Renal cortex interstitium (tissue), 11 donors: ENCODE measurements around the gene SINHCAF. TPM values are rescaled to one million over a fixed set of nuclear protein-coding genes. Genes with fewer than 3 reads are reported as not detected.

Experiments
- DNase-seq, 11 donors: peaks; one replicate each; pipeline ENCODE4 v3.0.0-alpha.2; 2013; ENCODE audit warnings: low read depth in 9 of 11, low spot score in 4 of 11; ENCODE audit errors: extremely low read depth in 1 of 11
- polyA plus RNA-seq, 3 donors: library from polyadenylated mRNA; unstranded; fragments of 120-200 nt; gene quantifications; one replicate each; pipeline ENCODE4 v1.2.1, GENCODE V29; 2013; ENCODE audit not compliant: insufficient read length in 3 of 3

The SINHCAF gene
- polyA plus RNA-seq, 3 donors, result 247 to 317 (median 279) TPM

DNA sequence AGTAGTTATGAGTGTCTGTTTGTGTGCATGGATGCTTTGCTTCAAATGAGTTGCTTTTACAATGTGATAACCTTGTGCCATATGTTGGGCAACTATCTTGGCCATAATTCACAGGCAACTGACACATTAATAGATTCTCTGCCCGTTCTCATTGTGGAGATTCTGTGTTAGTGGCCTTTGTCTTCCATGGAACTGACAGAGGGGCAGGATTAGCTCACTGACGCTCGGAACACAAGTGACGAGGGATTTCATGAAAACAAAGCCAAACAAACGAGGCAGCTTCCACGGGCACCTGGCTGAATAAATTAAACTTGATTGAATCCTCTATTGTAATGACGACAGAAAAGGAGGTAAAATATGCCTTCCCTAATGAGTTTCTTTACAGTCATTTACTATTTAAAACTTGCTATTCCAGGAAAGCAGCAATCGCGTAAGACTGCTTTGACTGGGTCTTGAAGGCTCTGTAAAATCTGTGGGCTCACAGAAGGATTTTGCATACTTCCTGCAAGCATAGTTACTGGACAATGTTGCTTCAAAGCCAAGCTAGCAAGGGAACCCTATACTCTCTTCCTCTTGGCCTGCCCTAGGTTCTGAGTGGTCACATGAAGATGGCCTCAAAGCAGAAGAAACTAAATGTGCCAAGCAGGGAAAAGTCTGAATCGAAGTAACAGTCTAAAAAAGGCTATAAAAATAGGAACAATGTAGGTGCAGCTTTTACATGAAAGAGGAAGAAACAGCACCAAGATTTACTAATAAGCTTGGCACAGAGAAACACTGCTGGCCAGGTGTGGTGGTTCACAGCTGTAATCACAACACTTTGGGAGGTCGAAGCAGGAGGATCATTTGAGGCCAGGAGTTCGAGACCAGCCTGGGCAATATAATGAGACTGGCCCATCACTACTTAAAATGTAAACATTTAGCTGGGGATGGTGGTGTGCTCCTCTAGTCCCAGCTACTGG, 28.1 kb upstream of the SINHCAF start:
- no peak for DNase-seq

DNA sequence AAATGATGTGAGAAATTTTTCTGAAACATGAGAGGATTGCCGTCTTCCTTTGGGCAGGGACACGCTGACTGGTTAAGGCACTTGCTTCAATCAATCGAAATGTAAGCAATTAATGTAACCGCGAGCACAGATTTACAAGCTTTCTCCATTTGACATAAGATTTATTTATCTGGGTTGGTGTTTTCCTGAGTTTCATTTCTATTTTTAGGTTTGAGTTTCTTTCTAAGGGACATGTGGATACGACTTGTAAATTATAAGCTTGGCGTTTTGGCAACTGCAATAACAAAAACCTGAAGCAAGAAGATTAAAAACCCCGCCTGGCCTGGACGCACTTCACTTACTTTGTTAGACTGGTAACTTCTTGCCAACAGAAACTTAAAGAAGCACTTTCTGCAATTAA, 20.3 kb upstream of the SINHCAF start:
- peak in 1 of 11 donors; percentile 54 for DNase-seq

- DNase-seq, result no peak
These were observed 17.2 kb upstream of the SINHCAF start for GRCh38 chr12:31343139-31343538.

DNA sequence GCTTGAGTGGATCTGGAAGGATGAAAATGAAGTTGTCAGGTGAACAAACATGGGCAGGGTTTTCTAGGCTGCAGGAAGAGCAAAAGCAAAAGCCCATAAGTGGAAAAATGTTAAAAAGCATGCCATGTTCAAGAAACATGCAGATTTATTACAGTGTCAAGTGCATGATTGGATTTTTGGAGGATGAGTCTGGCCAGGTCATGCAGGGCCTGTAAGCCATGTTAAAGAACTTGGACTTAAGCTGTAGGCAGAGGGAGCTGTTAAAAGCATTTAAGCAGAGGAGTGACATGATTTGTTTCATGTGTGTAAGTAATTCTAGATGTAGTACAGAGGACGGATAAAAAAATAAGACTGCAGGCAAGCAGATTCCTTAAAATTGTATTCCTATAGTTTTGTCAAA, 16.3 kb upstream of the SINHCAF start:
- DNase-seq, result peak in 1 of 11 donors; percentile 42

- no peak for DNase-seq
These were observed 14.1 kb upstream of the SINHCAF start for GRCh38 chr12:31339831-31340622.

GRCh38 chr12:31337952-31338351, 12.0 kb upstream of the SINHCAF start:
- no peak for DNase-seq

DNA sequence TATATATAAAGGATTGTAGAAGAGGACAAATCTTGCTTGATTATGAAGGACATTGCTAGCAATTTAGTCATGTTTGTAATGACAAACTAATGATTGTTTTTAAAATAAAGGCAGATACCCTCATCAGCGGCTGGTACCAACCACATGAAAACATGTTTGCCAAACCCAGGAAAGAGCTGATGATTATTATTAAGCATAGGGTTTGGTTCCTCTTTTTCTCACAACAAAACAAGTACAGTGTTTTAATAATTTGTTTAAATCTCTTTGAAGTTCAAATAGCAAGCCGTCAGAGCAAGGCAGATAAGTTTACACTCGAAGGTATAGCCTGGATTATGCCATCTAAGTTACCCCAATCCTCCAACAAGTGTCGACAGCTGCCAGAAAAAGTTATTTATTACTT, 5.3 kb upstream of the SINHCAF start:
- DNase-seq, result no peak

- DNase-seq, result peak in 9 of 11 donors; percentile 38 to 76 (median 56)
These were observed 1.0 kb upstream of the SINHCAF start for GRCh38 chr12:31326736-31327659.

GRCh38 chr12:31325524-31325875, 450 bp downstream of the SINHCAF start:
- no peak for DNase-seq

- DNase-seq, result peak in 8 of 11 donors; percentile 31 to 49 (median 44)
These were observed 966 bp downstream of the SINHCAF start for GRCh38 chr12:31324845-31325523.

DNA sequence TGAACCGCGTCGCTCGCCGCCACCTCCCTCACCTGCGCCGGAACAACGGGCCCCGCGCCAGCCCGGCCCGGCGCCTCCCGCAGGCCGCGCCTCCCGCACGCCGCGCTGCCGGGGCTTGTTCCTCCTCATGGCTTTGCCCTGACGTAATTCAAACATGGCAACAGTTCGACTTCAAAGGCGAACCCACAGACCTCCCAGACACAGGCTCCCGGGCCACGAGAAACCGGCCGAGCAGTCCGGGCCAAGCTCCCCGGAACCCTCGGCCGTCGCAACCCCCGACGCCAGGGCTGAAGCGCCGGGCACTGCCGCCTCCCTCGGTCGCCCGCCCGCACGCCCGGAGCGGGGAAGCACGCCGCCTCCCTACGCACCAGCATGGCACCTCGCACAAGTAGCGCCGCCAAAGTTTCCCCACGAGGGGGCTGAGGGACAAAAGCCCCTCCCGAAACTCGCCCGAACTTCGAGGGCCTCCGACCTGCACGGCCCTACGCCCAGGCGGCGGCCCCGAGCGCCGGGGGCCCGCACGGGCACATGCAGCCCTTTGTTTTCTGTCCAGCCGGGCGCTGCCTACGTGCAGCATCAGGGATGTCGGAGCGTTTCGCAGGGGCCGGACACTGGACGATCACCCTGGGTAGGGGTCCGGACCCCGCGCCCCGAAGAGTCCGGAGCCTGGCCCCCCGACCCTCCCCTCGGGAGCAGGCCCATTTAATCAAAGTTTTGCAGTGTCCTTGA, 1.7 kb downstream of the SINHCAF start:
- peak in 9 of 11 donors; percentile 53 to 74 (median 64) for DNase-seq

DNA sequence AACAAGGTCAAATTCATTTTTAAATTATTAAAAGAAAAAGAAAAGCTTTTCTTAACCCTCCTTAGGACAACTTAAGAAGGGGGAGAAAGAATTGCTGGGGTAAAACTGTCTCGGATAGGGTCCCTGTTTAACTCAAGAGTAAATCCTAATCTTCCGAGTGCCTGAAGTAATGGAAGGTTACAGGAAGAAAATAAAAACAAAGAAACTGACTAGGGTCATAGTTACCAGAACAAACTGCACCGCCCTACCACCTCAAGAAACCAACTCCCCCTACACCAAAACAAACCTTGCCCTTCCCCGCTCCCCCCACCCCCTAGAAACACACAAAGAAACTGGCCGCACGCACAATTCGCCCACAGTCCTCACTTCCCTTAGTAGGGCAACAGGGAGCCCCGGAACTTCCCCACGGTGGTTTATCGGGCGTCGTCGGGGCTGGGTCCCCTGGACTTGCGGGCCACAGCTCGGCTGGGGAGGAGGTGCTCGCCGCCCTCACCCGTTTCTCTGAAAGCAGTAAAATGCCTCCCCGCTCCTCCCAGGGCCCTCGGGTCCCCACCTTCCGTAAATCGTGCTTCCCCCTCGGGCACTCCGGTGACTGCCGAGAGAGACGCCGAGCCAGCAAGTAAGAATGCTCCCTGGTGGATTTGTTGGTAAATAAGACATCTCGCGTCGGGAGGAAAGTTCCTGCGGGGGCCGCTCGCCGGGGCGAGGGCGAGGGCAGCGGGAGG, 2.4 kb downstream of the SINHCAF start:
- peak in 8 of 11 donors; percentile 20 to 58 (median 40) for DNase-seq

DNA sequence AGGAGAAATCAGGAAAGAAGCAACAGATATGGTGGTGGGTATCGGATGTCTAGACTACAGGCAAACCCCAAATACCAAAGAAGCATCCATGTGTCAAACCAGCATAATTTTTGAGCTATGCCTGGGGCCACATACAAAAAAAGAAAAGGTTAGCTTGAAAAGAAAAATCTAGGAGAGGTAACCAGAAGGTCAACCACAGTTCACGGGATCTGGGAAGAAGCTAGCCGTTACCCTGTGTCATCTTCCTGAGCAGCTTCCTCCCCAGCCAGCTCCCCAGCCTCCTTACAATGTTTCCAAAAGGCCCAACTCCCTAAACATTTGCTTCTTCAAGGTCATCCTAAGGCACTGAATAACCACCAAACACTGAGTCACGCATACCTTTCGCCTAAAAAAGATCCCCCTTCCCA, 3.1 kb downstream of the SINHCAF start:
- DNase-seq, result peak in 7 of 11 donors; percentile 33 to 52 (median 41)

DNA sequence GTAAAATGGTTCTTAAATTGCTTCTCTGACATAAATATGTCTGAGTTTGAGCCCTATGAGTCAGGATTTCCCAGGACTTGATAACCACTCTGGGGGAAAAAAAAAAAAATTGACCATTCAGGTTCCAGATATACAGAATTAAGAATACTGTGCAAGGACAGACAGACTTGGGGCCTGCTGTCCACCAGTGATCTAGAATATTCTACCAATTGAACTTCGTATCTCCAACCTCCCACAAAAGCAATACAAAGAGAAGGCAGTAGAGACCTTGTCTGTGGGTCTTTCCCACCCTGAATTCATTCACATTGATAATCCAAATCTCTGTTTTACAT, 4.1 kb downstream of the SINHCAF start:
- no peak for DNase-seq

DNA sequence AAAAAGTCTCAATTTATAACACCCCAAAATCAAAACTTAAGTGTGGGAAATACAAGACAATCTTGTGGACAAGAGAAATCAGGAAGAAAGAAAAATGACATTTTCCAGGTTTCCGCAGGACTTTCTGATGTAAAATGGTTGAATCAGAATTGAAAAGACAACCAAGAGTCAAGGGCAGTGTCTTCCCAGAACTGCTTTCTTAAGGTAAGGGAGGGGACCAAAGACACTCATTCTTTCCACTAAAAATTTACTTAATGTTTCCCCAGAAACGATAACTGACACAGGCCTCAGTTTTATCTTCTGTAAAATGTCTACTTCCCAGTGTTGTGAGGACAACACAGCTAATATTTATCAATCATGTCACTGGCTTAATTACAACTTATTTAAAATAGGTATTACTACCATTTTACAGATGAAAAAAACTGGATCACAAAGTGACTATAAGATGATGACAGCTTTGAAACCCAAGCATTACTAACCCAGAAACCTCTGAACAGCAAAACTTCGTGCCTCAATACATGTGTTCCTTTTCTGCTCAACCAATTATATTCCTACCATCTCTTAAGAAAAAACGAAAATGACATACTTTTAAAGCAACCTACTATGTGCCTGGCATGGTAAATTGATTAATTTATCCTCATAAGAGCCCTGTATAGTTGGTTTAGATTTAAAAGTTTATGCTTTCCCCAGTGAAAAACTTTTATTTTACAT, 4.6 kb downstream of the SINHCAF start:
- DNase-seq, result no peak

DNA sequence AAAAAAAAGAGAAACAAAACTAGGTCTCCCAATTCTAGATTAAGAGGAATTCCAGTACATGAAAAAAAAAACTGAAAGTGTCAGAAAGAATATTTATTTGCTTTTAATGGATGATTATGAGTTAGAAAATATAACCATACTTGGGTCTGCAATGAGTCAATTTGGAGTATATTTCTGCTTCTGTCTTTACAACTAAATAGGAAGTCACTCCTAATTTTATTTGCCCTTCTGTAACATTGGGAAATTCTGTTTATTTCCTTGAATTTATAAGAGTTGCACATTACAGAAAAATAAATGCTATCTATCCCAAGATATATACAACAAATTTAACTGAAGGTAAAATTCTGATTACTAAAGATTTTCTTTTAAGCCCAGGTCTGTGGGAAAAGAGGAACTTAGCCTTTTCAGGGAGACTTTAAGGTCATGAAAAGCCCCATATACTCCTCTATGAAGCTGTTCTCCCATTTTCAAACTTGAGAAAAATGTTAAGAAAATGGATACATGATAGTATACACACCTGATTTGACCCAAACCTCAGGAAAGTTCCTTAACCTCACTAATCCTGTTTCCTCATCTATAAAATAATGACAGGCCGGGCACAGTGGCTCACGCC, 7.2 kb downstream of the SINHCAF start:
- DNase-seq, result no peak
